DMS 273 (cell line): ENCODE data around the gene PRR36.
A peak's percentile ranks its signal among the peaks of the same experiment; 100 is the strongest.
"Not testable (repeated sequence)": the region's sequence is repeated elsewhere in the genome, so short reads cannot be mapped to it uniquely, and the experiment has no call there.

Experiments
- DNase-seq: peaks from one replicate; lab custom pipeline; 2025; ENCODE audit not compliant: unreplicated experiment; lab: John Stamatoyannopoulos, UW

The PRR36 gene

GRCh38 chr19:7900401-7900870 is 26.2 kb upstream of the PRR36 start:
- no peak for DNase-seq

DNA sequence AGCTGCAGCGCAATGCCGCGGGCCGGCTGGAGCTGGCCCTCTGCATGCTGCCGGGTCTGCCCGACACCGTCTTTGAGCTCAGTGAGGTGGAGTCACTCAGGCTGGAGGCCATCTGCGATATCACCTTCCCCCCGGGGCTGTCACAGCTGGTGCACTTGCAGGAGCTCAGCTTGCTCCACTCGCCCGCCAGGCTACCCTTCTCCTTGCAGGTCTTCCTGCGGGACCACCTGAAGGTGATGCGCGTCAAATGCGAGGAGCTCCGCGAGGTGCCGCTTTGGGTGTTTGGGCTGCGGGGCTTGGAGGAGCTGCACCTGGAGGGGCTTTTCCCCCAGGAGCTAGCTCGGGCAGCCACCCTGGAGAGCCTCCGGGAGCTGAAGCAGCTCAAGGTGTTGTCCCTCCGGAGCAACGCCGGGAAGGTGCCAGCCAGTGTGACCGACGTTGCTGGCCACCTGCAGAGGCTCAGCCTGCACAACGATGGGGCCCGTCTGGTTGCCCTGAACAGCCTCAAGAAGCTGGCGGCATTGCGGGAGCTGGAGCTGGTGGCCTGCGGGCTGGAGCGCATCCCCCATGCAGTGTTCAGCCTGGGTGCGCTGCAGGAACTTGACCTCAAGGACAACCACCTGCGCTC is 25.7 kb upstream of the PRR36 start:
- DNase-seq, result no peak

GRCh38 chr19:7898967-7899366 is 24.8 kb upstream of the PRR36 start:
- DNase-seq, result no peak

- DNase-seq, result no peak
Measured at GRCh38 chr19:7897292-7897691, 23.1 kb upstream of the PRR36 start.

GRCh38 chr19:7895565-7895964 is 21.4 kb upstream of the PRR36 start:
- DNase-seq, result no peak

DNA sequence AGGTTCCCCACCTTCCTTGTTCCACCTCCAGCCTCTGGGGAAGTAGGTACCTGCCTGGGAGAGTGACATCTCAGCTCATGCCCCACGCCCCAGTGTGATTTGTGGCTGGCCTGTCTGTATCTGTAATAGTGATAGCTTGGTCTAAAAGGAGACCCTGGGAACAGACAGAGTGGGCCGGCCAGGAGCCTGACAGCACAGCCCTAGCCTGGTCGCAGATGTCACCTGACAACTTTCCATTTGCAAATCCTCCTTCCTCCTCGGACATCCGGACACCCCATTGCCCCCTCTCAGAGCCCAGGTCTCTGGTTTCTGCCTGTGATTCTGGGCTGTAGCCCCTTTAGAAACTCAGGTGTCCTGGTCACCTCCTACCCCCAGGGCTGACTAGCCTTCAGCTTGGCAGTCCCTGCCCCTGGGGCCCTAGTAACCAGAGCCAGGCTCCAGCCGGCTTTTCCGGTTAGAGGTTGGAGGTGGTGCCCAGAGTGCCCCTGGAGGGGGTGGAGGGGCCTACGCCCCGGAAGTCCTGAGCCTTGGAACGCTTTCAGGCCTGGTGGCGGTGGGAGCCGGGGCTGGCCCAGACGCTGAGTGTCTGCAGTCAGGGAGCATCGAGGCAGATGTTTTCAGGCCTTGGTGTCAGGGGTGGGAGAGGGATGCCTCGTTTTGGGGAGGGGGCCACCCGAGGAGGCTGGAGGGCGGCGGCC is 20.6 kb upstream of the PRR36 start:
- DNase-seq, result peak; percentile 35

- DNase-seq, result not testable (repeated sequence)
Measured at GRCh38 chr19:7893362-7894101, 19.3 kb upstream of the PRR36 start.

DNA sequence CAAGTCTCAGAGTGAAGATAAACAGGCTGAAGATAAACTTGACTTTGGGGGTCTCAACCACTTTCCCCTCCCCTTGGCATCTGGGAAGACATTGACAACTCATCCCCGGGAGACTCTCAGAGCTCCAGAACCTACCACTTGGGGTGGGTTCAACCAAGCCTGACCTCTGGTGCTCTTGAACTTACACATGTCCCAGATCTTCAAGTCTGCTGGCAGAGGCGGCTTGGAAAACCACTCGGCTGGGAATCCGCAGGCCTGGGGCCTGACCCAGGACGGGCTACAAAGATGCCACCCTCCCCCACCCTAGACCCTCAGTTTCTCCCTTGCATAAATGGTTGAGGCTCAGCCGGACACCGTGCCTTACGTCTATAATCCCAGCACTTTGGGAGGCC is 14.6 kb upstream of the PRR36 start:
- no peak for DNase-seq

DNA sequence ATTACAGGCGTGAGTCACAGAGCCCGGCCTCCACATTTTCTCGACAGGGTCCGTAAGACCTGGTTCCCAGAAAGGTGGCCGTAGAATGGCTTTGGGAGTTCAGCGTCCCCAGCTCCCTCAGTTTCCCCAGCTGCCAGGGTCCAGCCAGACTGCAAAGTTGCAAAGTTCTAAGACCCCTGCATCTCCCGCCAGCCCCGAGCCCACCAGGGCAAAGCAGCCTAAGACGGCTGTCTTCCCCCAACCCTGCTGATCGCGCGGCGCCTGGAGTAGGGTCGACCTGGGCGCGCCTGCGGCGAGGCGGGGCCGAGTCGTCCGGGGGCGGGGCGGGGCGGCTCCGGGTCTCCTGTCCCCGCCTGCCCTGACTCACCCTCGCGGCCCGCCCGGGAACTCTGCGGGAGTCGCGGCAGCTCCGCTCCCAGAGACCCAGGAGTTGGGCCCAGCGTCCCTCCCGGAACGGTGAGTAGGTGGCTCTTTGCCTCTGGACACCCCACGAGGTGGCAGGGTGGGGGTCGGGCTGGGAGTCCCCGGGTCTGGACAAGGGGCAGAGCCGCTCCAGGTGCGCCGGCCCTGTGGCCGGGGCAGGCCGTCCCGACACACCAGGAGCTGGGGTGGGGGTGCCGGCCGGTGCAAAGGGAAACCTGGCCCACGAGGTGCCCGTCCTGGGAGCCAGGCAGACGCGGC is 14.1 kb upstream of the PRR36 start, which contains the start of gene LRRC8E:
Gene LRRC8E, plus strand, starts transcription at position 366 of the 681 bp plus-strand sequence. CDS start 7,094 bp downstream, outside the sequence.
- peak; percentile 67 for DNase-seq

DNA sequence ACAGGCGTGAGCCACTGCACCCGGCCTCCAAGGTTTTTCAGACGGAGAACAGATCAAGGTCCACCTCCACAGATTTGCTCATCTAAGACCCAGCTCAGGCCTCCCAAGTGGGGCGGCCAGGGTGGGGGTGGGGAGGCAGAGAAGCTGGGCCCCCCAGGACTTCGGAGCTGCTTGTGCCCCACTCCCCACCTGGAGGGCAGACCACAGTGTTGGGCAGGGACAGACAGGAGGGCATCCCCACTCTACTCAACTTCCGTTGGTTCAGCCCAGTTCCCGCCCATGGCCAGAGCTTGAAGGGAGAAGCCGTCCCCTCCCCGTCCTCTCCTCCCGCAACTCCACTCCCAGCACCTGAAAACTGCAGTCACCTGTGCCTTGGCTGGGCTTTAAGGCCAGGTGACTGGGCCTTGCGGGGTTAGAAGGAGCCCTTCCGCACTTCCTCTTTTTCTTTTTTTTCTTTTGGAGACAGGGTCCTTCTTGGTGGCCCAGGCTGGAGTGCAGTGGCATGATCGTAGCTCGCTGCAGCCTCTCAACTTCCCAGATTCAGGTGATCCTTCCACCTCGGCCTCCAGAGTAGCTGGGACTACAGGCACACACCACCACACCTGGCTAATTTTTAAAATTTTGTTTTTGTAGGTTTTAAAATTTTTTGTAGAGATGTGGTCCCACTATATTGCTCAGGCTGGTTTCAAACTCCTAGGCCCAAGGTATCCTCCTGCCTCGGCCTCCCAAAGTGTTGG is 13.4 kb upstream of the PRR36 start:
- DNase-seq, result no peak

DNA sequence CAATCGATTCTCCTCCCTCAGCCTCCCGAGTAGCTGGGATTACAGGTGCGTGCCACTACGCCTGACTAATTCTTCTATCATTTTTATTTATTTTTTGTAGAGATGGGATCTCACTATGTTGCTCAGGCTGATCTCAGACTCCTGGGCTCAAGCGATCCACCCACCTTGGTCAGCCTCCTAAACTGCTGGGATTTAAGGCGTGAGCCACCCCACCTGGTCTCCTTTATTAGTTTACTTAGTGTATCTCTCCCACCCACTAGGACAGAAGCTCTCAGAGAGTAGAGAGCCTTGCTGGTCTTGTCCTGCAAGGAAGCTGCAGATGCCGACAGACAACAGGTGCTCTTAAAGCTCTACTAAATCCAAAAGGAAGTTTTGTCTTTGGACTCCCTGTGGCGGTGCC is 11.6 kb upstream of the PRR36 start:
- no peak for DNase-seq

DNA sequence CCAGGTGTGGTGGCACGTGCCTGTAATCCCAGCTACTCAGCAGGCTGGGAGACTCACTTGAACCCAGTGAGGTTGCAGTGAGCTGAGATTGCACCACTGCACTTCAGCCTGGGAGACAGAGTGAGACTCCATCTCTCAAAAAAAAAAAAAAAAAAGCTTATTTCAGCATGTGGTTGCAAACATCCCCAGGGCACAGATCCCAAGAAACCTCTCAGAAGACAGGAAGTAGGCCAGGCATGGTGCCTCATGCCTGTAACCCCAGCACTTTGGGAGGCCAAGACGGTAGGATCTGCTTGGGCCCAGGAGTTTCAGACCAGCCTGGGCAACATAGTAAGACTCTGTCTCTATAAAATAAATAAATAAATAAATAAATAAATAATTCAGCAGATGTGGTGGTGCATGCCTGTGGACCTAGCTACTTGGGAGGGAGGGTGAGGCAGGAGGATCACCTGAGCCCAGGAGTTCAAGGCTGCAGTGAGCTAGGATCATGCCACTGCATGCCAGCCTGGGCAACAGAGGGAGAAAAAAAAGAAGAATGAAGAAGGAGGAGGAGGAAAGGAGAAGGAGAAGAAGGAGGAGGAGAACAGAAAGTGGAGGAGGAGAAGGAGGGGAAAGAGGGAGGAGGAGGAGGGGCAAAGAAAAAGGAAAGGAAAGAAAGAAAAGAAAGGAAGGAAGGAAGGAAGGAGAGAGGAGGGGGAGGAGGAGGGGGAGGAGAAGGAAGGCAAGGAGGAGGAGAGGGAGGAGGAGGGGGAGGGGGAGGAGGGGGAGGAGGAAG is 9.8 kb upstream of the PRR36 start:
- DNase-seq, result no peak

GRCh38 chr19:7883105-7883504 is 8.9 kb upstream of the PRR36 start:
- no peak for DNase-seq

- DNase-seq, result no peak
Measured at GRCh38 chr19:7881910-7882309, 7.7 kb upstream of the PRR36 start.

- peak; percentile 93 for DNase-seq
Measured at GRCh38 chr19:7879836-7880235, 5.6 kb upstream of the PRR36 start.

- DNase-seq, result peak; percentile 80
Measured at GRCh38 chr19:7879111-7879807, 5.1 kb upstream of the PRR36 start.

- DNase-seq, result no peak
Measured at GRCh38 chr19:7877249-7877836, 3.2 kb upstream of the PRR36 start.

DNA sequence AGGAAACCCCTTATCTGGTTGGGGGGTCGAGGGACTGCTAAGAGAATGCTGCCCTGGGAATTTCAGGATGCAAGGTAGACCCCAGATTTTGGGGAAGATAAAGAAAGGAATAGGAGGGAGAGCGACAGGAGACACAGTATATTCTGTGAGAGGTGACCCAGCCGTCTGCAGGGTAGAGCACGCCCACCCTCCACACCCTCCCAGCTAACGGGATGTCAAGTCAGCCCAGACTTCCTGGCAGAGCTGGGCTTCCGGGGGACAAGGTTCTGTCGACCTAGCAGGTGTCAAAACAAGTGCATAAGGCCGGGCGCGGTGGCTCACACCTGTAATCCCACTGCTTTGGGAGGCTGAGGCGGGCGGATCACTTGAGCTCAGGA is 695 bp upstream of the PRR36 start:
- DNase-seq, result no peak
